GM23338 (cell line): Measurements from ENCODE around the gene ZNF579. TPM values are rescaled to one million over a fixed set of nuclear protein-coding genes. Genes with fewer than 3 reads are reported as not detected.

Source experiments
- ATAC-seq: fragments of 200-7000 bp; cut with Tn5 transposase; 3 replicates; pipeline ENCODE4 v1.9.1; 2020
- DNase-seq: peaks from one replicate; pipeline ENCODE4 v3.0.0-alpha.2; 2015; ENCODE audit warnings: low spot score
- H2AFZ ChIP-seq: fragments of 200-600 bp; sonication (generic); 2 replicates; pipeline ENCODE4 v1.8.0; 2016; ENCODE audit warnings: antibody characterized with exemption, mild to moderate bottlenecking, moderate library complexity
- H3F3A ChIP-seq: fragments of 200-600 bp; sonication (generic); replicated peaks from 2 replicates; pipeline ENCODE4 v1.8.0; 2017; ENCODE audit warnings: antibody characterized with exemption, mixed run types, low read depth
- H3K27ac ChIP-seq: fragments of 200-600 bp; sonication (generic); 2 replicates; pipeline ENCODE4 v1.6.1; 2016; ENCODE audit warnings: low read depth
- H3K27me3 ChIP-seq: fragments of 200-600 bp; sonication (generic); 2 replicates; pipeline ENCODE4 v1.8.0; 2016; ENCODE audit warnings: mild to moderate bottlenecking, mixed run types, moderate library complexity; ENCODE audit not compliant: insufficient read depth
- H3K36me3 ChIP-seq: fragments of 200-600 bp; sonication (generic); 2 replicates; pipeline ENCODE4 v1.8.0; 2016; ENCODE audit warnings: mild to moderate bottlenecking; ENCODE audit not compliant: insufficient read depth
- H3K4me1 ChIP-seq: fragments of 200-600 bp; sonication (generic); 2 replicates; pipeline ENCODE4 v1.8.0; 2016; ENCODE audit warnings: mild to moderate bottlenecking, moderate library complexity; ENCODE audit not compliant: insufficient read depth
- H3K4me2 ChIP-seq: fragments of 200-600 bp; sonication (generic); 2 replicates; pipeline ENCODE4 v1.7.1; 2017; ENCODE audit warnings: mixed run types
- H3K4me3 ChIP-seq: fragments of 200-600 bp; sonication (generic); 2 replicates; pipeline ENCODE4 v1.6.1; 2016; ENCODE audit warnings: mixed run types
- H3K79me2 ChIP-seq: fragments of 200-600 bp; sonication (generic); replicated peaks from 2 replicates; pipeline ENCODE4 v1.8.0; 2017; ENCODE audit warnings: mild to moderate bottlenecking; ENCODE audit not compliant: insufficient read depth
- H3K9me2 ChIP-seq: fragments of 200-600 bp; sonication (generic); 2 replicates; pipeline ENCODE4 v1.8.0; 2017; ENCODE audit not compliant: insufficient read depth
- H4K20me1 ChIP-seq: fragments of 200-600 bp; sonication (generic); replicated peaks from 2 replicates; pipeline ENCODE4 v1.8.0; 2017; ENCODE audit warnings: mild to moderate bottlenecking; ENCODE audit not compliant: insufficient read depth
- H3K27ac Mint-ChIP-seq: 2 replicates; pipeline ENCODE4 v1.8.0; 2020; ENCODE audit warnings: inconsistent platforms, mild to moderate bottlenecking, moderate library complexity, mixed read lengths
- H3K27me3 Mint-ChIP-seq: 3 replicates; pipeline ENCODE4 v1.8.0; 2022; ENCODE audit warnings: low read depth, mild to moderate bottlenecking, moderate library complexity, mixed read lengths, inconsistent platforms; ENCODE audit not compliant: insufficient read depth, poor library complexity
- H3K36me3 Mint-ChIP-seq: 3 replicates; pipeline ENCODE4 v1.8.0; 2021; ENCODE audit warnings: low read depth, mild to moderate bottlenecking, inconsistent platforms, moderate library complexity, mixed read lengths
- H3K4me1 Mint-ChIP-seq: 3 replicates; pipeline ENCODE4 v1.8.0; 2020; ENCODE audit warnings: mild to moderate bottlenecking, inconsistent platforms, mixed read lengths
- H3K4me3 Mint-ChIP-seq: 3 replicates; pipeline ENCODE4 v1.8.0; 2021; ENCODE audit warnings: moderate library complexity, mild to moderate bottlenecking, inconsistent platforms, mixed read lengths
- H3K9me3 Mint-ChIP-seq: 3 replicates; pipeline ENCODE4 v1.8.0; 2020; ENCODE audit warnings: moderate library complexity, mild to moderate bottlenecking, inconsistent platforms, mixed read lengths
- CREB1 ChIP-seq: fragments of 250-450 bp; sonication (Bioruptor Pico); IDR thresholded peaks from 2 replicates; pipeline ENCODE4 v1.5.0; 2020; ENCODE audit warnings: low read depth, mild to moderate bottlenecking, moderate library complexity
- EZH2 ChIP-seq: fragments of 200-600 bp; sonication (generic); IDR thresholded peaks from one replicate; pipeline ENCODE4 v1.8.0; 2017; ENCODE audit warnings: antibody characterized with exemption, mild to moderate bottlenecking, low read depth; ENCODE audit not compliant: unreplicated experiment
- EZH2phosphoT487 ChIP-seq: fragments of 200-600 bp; sonication (generic); IDR thresholded peaks from one replicate; pipeline ENCODE4 v1.8.1; 2018; ENCODE audit warnings: antibody characterized with exemption; ENCODE audit not compliant: unreplicated experiment
- JUNB ChIP-seq: IDR thresholded peaks from one replicate; pipeline ENCODE4 v1.6.1; 2016; ENCODE audit warnings: antibody characterized with exemption; ENCODE audit not compliant: unreplicated experiment
- NANOG ChIP-seq: IDR thresholded peaks from 2 replicates; pipeline ENCODE4 v1.6.1; 2016; ENCODE audit warnings: antibody characterized with exemption, borderline replicate concordance
- POLR2AphosphoS5 ChIP-seq: IDR thresholded peaks from 2 replicates; pipeline ENCODE4 v1.6.1; 2016; ENCODE audit warnings: antibody characterized with exemption, low read depth
- ZNF114 ChIP-seq: fragments of 250-450 bp; sonication (Bioruptor Pico); IDR thresholded peaks from 2 replicates; pipeline ENCODE4 v1.5.0; 2020; ENCODE audit warnings: mild to moderate bottlenecking, moderate library complexity
- polyA plus RNA-seq: library from polyadenylated mRNA; unstranded; fragments of >200 nt; fragmentation: Nextera tagmentation; extraction: Ambion mirVana; gene quantifications from 2 replicates; pipeline ENCODE4 v1.2.1, GENCODE V29; 2016
- total RNA-seq: library from RNA; depleted of rRNA; stranded (reverse); fragments of >200 nt; shearing (Covaris generic); gene quantifications from 2 replicates; pipeline ENCODE4 v1.2.3, GENCODE V29; 2014
- TF ChIP-seq, protein P1 (sequence below), 2 experiments: fragments of 200-600 bp in 1 of 2; sonication (generic) in 1 of 2; conservative IDR thresholded peaks; 2 replicates each; pipeline versions ENCODE4 v1.5.1 to v1.6.1; 2016 to 2017; ENCODE audit warnings: antibody characterized with exemption in 2 of 2, low read depth in 2 of 2, mild to moderate bottlenecking in 2 of 2, moderate library complexity in 1 of 2
- TF ChIP-seq, protein P2 (sequence below): IDR thresholded peaks from one replicate; pipeline ENCODE4 v1.6.1; 2018; ENCODE audit warnings: antibody characterized with exemption; ENCODE audit not compliant: unreplicated experiment
- TF ChIP-seq, protein P3 (sequence below): IDR thresholded peaks from 2 replicates; pipeline ENCODE4 v1.6.1; 2016; ENCODE audit warnings: antibody characterized with exemption

The ZNF579 gene
- total and polyA plus RNA-seq, 2 experiments from 2014 or later: 7.3 to 12.2 TPM

DNA sequence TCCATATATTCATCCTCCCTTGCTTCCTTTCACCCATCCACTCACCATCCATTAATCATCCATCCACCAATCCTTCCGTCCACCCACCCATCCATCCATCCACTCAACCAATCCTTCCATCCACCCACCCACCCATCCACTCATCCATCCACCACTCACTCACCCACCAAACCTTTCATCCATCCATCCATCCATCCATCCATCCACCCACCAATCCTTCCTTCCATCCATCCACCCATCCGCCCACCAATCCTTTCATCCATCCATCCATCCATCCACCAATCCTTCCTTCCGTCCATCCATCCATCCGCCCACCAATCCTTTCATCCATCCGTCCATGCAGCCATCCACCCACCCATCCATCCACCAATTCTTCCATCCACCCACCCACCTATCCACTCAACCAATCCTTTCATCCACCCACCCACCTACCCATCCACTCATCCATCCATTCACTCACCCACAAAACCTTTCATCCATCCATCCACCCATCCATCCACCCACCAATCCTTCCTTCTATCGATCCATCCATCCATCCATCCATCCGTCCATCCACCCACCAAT, 38.3 kb downstream of the ZNF579 start (continued):
- TF ChIP-seq POLR2AphosphoS5 (no peak), CREB1 (CRISPR knock-in tag) (no peak), JUNB (no peak), EZH2phosphoT487 (no peak), ZNF114 (CRISPR knock-in tag) (no peak)
- TF ChIP-seq, protein P1, sequence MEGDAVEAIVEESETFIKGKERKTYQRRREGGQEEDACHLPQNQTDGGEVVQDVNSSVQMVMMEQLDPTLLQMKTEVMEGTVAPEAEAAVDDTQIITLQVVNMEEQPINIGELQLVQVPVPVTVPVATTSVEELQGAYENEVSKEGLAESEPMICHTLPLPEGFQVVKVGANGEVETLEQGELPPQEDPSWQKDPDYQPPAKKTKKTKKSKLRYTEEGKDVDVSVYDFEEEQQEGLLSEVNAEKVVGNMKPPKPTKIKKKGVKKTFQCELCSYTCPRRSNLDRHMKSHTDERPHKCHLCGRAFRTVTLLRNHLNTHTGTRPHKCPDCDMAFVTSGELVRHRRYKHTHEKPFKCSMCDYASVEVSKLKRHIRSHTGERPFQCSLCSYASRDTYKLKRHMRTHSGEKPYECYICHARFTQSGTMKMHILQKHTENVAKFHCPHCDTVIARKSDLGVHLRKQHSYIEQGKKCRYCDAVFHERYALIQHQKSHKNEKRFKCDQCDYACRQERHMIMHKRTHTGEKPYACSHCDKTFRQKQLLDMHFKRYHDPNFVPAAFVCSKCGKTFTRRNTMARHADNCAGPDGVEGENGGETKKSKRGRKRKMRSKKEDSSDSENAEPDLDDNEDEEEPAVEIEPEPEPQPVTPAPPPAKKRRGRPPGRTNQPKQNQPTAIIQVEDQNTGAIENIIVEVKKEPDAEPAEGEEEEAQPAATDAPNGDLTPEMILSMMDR (conservative IDR thresholded peaks at IDR 0.05; ENCODE audit: low read depth in 2 of 2): no peak
- TF ChIP-seq, protein P2, sequence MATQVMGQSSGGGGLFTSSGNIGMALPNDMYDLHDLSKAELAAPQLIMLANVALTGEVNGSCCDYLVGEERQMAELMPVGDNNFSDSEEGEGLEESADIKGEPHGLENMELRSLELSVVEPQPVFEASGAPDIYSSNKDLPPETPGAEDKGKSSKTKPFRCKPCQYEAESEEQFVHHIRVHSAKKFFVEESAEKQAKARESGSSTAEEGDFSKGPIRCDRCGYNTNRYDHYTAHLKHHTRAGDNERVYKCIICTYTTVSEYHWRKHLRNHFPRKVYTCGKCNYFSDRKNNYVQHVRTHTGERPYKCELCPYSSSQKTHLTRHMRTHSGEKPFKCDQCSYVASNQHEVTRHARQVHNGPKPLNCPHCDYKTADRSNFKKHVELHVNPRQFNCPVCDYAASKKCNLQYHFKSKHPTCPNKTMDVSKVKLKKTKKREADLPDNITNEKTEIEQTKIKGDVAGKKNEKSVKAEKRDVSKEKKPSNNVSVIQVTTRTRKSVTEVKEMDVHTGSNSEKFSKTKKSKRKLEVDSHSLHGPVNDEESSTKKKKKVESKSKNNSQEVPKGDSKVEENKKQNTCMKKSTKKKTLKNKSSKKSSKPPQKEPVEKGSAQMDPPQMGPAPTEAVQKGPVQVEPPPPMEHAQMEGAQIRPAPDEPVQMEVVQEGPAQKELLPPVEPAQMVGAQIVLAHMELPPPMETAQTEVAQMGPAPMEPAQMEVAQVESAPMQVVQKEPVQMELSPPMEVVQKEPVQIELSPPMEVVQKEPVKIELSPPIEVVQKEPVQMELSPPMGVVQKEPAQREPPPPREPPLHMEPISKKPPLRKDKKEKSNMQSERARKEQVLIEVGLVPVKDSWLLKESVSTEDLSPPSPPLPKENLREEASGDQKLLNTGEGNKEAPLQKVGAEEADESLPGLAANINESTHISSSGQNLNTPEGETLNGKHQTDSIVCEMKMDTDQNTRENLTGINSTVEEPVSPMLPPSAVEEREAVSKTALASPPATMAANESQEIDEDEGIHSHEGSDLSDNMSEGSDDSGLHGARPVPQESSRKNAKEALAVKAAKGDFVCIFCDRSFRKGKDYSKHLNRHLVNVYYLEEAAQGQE: no peak
- TF ChIP-seq, protein P3, sequence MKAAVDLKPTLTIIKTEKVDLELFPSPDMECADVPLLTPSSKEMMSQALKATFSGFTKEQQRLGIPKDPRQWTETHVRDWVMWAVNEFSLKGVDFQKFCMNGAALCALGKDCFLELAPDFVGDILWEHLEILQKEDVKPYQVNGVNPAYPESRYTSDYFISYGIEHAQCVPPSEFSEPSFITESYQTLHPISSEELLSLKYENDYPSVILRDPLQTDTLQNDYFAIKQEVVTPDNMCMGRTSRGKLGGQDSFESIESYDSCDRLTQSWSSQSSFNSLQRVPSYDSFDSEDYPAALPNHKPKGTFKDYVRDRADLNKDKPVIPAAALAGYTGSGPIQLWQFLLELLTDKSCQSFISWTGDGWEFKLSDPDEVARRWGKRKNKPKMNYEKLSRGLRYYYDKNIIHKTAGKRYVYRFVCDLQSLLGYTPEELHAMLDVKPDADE: no peak

DNA sequence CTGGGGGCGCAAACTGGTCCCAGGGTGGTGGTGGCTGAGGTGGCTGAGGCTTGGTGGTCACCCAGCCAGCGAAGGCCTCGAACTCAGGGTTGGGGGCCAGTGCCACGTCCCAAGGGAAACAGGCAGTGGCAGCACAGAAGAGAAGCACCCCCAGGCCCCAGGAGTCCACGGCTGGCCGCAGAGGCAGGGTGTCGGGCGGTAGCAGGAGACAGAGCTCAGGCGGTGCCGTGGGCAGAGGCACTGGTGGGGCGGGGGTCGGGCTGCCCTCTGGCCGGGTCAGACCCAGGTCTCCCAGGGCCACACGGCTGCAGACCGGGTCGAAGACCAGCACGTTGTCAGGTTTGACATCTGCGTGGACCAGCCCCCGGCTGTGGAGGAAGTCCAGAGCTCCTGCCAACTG, 39.6 kb downstream of the ZNF579 start:
- no peaks in the 10 kb centered on the region for H4K20me1 ChIP-seq
- H3K27ac Mint-ChIP-seq: no peak overlapping the region
- no peaks in the 10 kb centered on the region; the same call in 2 of the 3 replicates for H3K36me3 Mint-ChIP-seq
- H3K4me3 ChIP-seq: no peak overlapping the region
- peaks cover 7% of the 10 kb centered on the region; the same call in 1 of the 2 replicates for H3K4me1 ChIP-seq
- no peaks in the 10 kb centered on the region for H3K27me3 ChIP-seq
- no peak overlapping the region for H3K4me2 ChIP-seq
- H3K27me3 Mint-ChIP-seq: peaks cover 19% of the 10 kb centered on the region
- H3K9me3 Mint-ChIP-seq: peaks cover 6% of the 10 kb centered on the region
- H3K27ac ChIP-seq: no peak overlapping the region
- H3K4me1 Mint-ChIP-seq: peaks cover 16% of the 10 kb centered on the region
- ATAC-seq: no peak
- H3K36me3 ChIP-seq: no peaks in the 10 kb centered on the region
- H3K4me3 Mint-ChIP-seq: no peak overlapping the region
- no peak overlapping the region for H2AFZ ChIP-seq
- no peak for DNase-seq
- peaks cover 5% of the 10 kb centered on the region; the same call in 1 of the 2 replicates for H3K9me2 ChIP-seq
- H3K79me2 ChIP-seq: no peaks in the 10 kb centered on the region
- 0 out of 2 replicates have a peak, but pooled peaks cover 7% of the 10 kb centered on the region for H3F3A ChIP-seq
- TF ChIP-seq NANOG (no peak), EZH2 (no peak), ZNF114 (CRISPR knock-in tag) (no peak)
- TF ChIP-seq, protein P3: no peak
- TF ChIP-seq, protein P1 (conservative IDR thresholded peaks at IDR 0.05; ENCODE audit: low read depth in 2 of 2): no peak
